K562 (cell line): ENCODE results near the gene CEMP1. TPM values are rescaled to one million over a fixed set of nuclear protein-coding genes. Genes with fewer than 3 reads are reported as not detected.

Experiments
- ATF7 ChIP-seq: fragments of 450-650 bp; IDR thresholded peaks from 2 replicates; pipeline ENCODE4 v1.7.1; 2014; ENCODE audit warnings: mild to moderate bottlenecking, moderate library complexity
- BHLHE40 ChIP-seq: IDR thresholded peaks from 2 replicates; pipeline ENCODE4 v1.6.1; 2011; ENCODE audit warnings: low read length, improper control_type of control experiment
- C11orf30 ChIP-seq: fragments of 450-650 bp; IDR thresholded peaks from 2 replicates; pipeline ENCODE4 v1.6.1; 2016; ENCODE audit warnings: low read depth, mild to moderate bottlenecking
- CXXC5 ChIP-seq: fragments of 250-450 bp; sonication (Bioruptor Pico); IDR thresholded peaks from 2 replicates; pipeline ENCODE4 v1.8.0; 2022; ENCODE audit warnings: inconsistent platforms, mild to moderate bottlenecking, moderate library complexity
- DLX4 ChIP-seq: fragments of 250-450 bp; sonication (Bioruptor Pico); IDR thresholded peaks from 2 replicates; pipeline ENCODE4 v1.6.1; 2021; ENCODE audit warnings: mild to moderate bottlenecking
- ETV1 ChIP-seq: fragments of 450-650 bp; conservative IDR thresholded peaks from 2 replicates; pipeline ENCODE4 v1.6.1; 2016; ENCODE audit warnings: missing genetic modification characterization, control low read depth, low read depth, missing compliant biosample characterization
- GTF2E2 ChIP-seq: fragments of 200-800 bp; sonication (Bioruptor generic); IDR thresholded peaks from 2 replicates; pipeline ENCODE4 v1.6.1; 2016; ENCODE audit warnings: missing genetic modification characterization, missing compliant biosample characterization
- JUN ChIP-seq, 2 experiments: sonication (generic) in 1 of 2; formaldehyde crosslinking in 1 of 2; IDR thresholded peaks; 2 replicates each; pipeline versions ENCODE4 v1.6.1 to v1.8.0; 2012 to 2022; ENCODE audit warnings: borderline replicate concordance in 2 of 2, mild to moderate bottlenecking in 2 of 2, improper control_type of control experiment in 1 of 2, low read depth in 1 of 2, low read length in 1 of 2, missing genetic modification reagents in 1 of 2
- MBD2 ChIP-seq: sonication (generic); IDR thresholded peaks from 2 replicates; pipeline ENCODE4 v1.6.1; 2016; ENCODE audit warnings: low read depth, borderline replicate concordance
- NR1H2 ChIP-seq: sonication (generic); formaldehyde crosslinking; IDR thresholded peaks from 2 replicates; pipeline ENCODE4 v1.4.0; 2020; ENCODE audit warnings: mild to moderate bottlenecking, missing genetic modification reagents
- OTX1 ChIP-seq: fragments of 450-650 bp; formaldehyde crosslinking; IDR thresholded peaks from 2 replicates; pipeline ENCODE4 v1.4.0; 2022; ENCODE audit warnings: mild to moderate bottlenecking
- PHTF2 ChIP-seq: fragments of 250-450 bp; sonication (Bioruptor Pico); IDR thresholded peaks from 2 replicates; pipeline ENCODE4 v1.5.0; 2021; ENCODE audit warnings: mild to moderate bottlenecking
- SOX6 ChIP-seq: fragments of 450-650 bp; IDR thresholded peaks from 2 replicates; pipeline ENCODE4 v1.6.1; 2014; ENCODE audit warnings: mild to moderate bottlenecking
- SP2 ChIP-seq: IDR thresholded peaks from 2 replicates; pipeline ENCODE4 v1.6.1; 2011; ENCODE audit warnings: mild to moderate bottlenecking, low read depth, low read length, moderate library complexity; ENCODE audit not compliant: poor library complexity, severe bottlenecking; ENCODE audit errors: extremely low read depth
- ZBTB1 ChIP-seq: sonication (generic); formaldehyde crosslinking; IDR thresholded peaks from 2 replicates; pipeline ENCODE4 v1.8.1; 2023; ENCODE audit warnings: missing genetic modification reagents, low read depth, mild to moderate bottlenecking, borderline replicate concordance
- polyA plus RNA-seq, 8 experiments: library from polyadenylated mRNA; depleted of rRNA in 4 of 8; stranded (reverse) in 5 of 8; unstranded in 3 of 8; fragments of >200 nt; fragmentation: Nextera tagmentation in 2 of 8; fragmentation: Illumina TruSeq in 1 of 8; extraction: Ambion mirVana in 2 of 8; extraction: Trizol in 1 of 8; gene quantifications; 2 replicates each; pipeline versions ENCODE4 v1.2.1 to v1.2.3, GENCODE V29; 2011 to 2014; ENCODE audit warnings: inconsistent platforms in 1 of 8, missing spikeins in 1 of 8
- total RNA-seq, 7 experiments: library from RNA; depleted of rRNA in 6 of 7; stranded (reverse); fragments of >200 nt in 6 of 7; fragmentation: Illumina TruSeq in 2 of 7; extraction: Trizol in 2 of 7; gene quantifications; 2 replicates each; pipeline versions ENCODE4 v1.2.1 to v1.2.3, GENCODE V29; 2011 to 2021; ENCODE audit warnings: low replicate concordance in 1 of 7
- TF ChIP-seq, protein P1 (sequence below), 2 experiments: fragments of 450-650 bp in 1 of 2; sonication (generic) in 1 of 2; formaldehyde crosslinking in 1 of 2; IDR thresholded peaks; 2 replicates each; pipeline versions ENCODE4 v1.7.1 to v1.9.0; 2016 to 2022; ENCODE audit warnings: inconsistent platforms in 1 of 2, mild to moderate bottlenecking in 1 of 2, missing genetic modification reagents in 1 of 2

The CEMP1 gene
- total and polyA plus RNA-seq, 9 of the 15 experiments (the other 6 are each of a cell fraction or from before 2014, with no cell fraction given), result 0.05 to 0.45 TPM; not detected in 7

GRCh38 chr16:2513405-2514332, 17.5 kb downstream of the CEMP1 start, which contains the start of gene ATP6V0C (continued):
- no peak for TF ChIP-seq SP2
- peak; percentile 29; the same call in 1 of the 2 replicates for TF ChIP-seq JUN (IDR thresholded peaks at IDR 0.05; ENCODE audit: borderline replicate concordance, low read depth, low read length)
- TF ChIP-seq JUN (CRISPR knock-in tag; IDR thresholded peaks at IDR 0.05; ENCODE audit: borderline replicate concordance), result peak; percentile 79; the same call in 1 of the 2 replicates
- peak; percentile 87 for TF ChIP-seq BHLHE40
- no peak for TF ChIP-seq ETV1 (tag)
- TF ChIP-seq DLX4, result no peak
- peak; percentile 53 for TF ChIP-seq C11orf30
- no peak for TF ChIP-seq NR1H2 (CRISPR knock-in tag)
- TF ChIP-seq ATF7, result peak; percentile 99
- peak; percentile 94 for TF ChIP-seq CXXC5
- peak; percentile 81; the same call in 1 of the 2 replicates for TF ChIP-seq MBD2
- no peak for TF ChIP-seq PHTF2 (CRISPR knock-in tag)
- TF ChIP-seq OTX1 (CRISPR knock-in tag), result no peak
- TF ChIP-seq SOX6, result peak; percentile 46
- TF ChIP-seq GTF2E2 (tag), result peak; percentile 87
- TF ChIP-seq, protein P1, sequence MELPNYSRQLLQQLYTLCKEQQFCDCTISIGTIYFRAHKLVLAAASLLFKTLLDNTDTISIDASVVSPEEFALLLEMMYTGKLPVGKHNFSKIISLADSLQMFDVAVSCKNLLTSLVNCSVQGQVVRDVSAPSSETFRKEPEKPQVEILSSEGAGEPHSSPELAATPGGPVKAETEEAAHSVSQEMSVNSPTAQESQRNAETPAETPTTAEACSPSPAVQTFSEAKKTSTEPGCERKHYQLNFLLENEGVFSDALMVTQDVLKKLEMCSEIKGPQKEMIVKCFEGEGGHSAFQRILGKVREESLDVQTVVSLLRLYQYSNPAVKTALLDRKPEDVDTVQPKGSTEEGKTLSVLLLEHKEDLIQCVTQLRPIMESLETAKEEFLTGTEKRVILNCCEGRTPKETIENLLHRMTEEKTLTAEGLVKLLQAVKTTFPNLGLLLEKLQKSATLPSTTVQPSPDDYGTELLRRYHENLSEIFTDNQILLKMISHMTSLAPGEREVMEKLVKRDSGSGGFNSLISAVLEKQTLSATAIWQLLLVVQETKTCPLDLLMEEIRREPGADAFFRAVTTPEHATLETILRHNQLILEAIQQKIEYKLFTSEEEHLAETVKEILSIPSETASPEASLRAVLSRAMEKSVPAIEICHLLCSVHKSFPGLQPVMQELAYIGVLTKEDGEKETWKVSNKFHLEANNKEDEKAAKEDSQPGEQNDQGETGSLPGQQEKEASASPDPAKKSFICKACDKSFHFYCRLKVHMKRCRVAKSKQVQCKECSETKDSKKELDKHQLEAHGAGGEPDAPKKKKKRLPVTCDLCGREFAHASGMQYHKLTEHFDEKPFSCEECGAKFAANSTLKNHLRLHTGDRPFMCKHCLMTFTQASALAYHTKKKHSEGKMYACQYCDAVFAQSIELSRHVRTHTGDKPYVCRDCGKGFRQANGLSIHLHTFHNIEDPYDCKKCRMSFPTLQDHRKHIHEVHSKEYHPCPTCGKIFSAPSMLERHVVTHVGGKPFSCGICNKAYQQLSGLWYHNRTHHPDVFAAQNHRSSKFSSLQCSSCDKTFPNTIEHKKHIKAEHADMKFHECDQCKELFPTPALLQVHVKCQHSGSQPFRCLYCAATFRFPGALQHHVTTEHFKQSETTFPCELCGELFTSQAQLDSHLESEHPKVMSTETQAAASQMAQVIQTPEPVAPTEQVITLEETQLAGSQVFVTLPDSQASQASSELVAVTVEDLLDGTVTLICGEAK (IDR thresholded peaks at IDR 0.05), result no peak
- TF ChIP-seq, protein P1 (CRISPR knock-in tag; IDR thresholded peaks at IDR 0.05), result no peak
- 0 out of 2 replicates have a peak, but pooled peaks have one; percentile 59 for TF ChIP-seq ZBTB1 (CRISPR knock-in tag)
